Smooth muscle cell (in vitro differentiated cells): ENCODE results near the gene RPL3. TPM values are rescaled to one million over a fixed set of nuclear protein-coding genes. Genes with fewer than 3 reads are reported as not detected.

ENCODE experiments used
- DNase-seq: peaks from one replicate; lab custom pipeline; 2025; ENCODE audit not compliant: unreplicated experiment; lab: John Stamatoyannopoulos, UW
- H2AFZ ChIP-seq: fragments of 200-600 bp; sonication (generic); 2 replicates; pipeline ENCODE4 v1.6.0; 2016; ENCODE audit warnings: antibody characterized with exemption, low read depth, mild to moderate bottlenecking
- H3F3A ChIP-seq: fragments of 200-600 bp; sonication (generic); 2 replicates; pipeline ENCODE4 v1.6.0; 2017; ENCODE audit warnings: antibody characterized with exemption, low read depth
- H3K27ac ChIP-seq: fragments of 200-600 bp; sonication (generic); 2 replicates; pipeline ENCODE4 v1.5.1; 2016; ENCODE audit warnings: low read depth, mild to moderate bottlenecking
- H3K27me3 ChIP-seq: fragments of 200-600 bp; sonication (generic); 2 replicates; pipeline ENCODE4 v1.6.1; 2016; ENCODE audit warnings: low read depth, mild to moderate bottlenecking
- H3K36me3 ChIP-seq: fragments of 200-600 bp; sonication (generic); 2 replicates; pipeline ENCODE4 v1.5.1; 2016; ENCODE audit warnings: low read depth
- H3K4me1 ChIP-seq: fragments of 200-600 bp; sonication (generic); 2 replicates; pipeline ENCODE4 v1.5.1; 2016; ENCODE audit warnings: low read depth
- H3K4me2 ChIP-seq: fragments of 200-600 bp; sonication (generic); 2 replicates; pipeline ENCODE4 v1.6.0; 2016; ENCODE audit warnings: mild to moderate bottlenecking
- H3K4me3 ChIP-seq: fragments of 200-600 bp; sonication (generic); 2 replicates; pipeline ENCODE4 v1.5.1; 2016; ENCODE audit warnings: mild to moderate bottlenecking
- H3K79me2 ChIP-seq: fragments of 200-600 bp; sonication (generic); 2 replicates; pipeline ENCODE4 v1.6.0; 2016; ENCODE audit warnings: low read depth, mild to moderate bottlenecking
- H3K9ac ChIP-seq: fragments of 200-600 bp; sonication (generic); 2 replicates; pipeline ENCODE4 v1.6.0; 2016; ENCODE audit warnings: low read depth
- H3K9me3 ChIP-seq: fragments of 200-600 bp; sonication (generic); replicated peaks from 2 replicates; pipeline ENCODE4 v1.5.1; 2016; ENCODE audit warnings: low read depth
- H4K20me1 ChIP-seq: fragments of 200-600 bp; sonication (generic); 2 replicates; pipeline ENCODE4 v1.6.0; 2016; ENCODE audit warnings: low read depth
- CTCF ChIP-seq: fragments of 200-600 bp; sonication (generic); IDR thresholded peaks from 2 replicates; pipeline ENCODE4 v1.5.1; 2017; ENCODE audit warnings: borderline replicate concordance, mild to moderate bottlenecking, antibody characterized with exemption; ENCODE audit not compliant: insufficient read depth, poor library complexity, severe bottlenecking
- WGBS: methylation state at CpG from one replicate; pipeline ENCODE4 v1.1.7; 2016; ENCODE audit warnings: low lambda C conversion rate; 5-methylcytosine and 5-hydroxymethylcytosine counted together
- polyA plus RNA-seq: library from polyadenylated mRNA; unstranded; fragments of >200 nt; fragmentation: Nextera tagmentation; extraction: Ambion mirVana; gene quantifications from 2 replicates; pipeline ENCODE4 v1.2.1, GENCODE V29; 2016
- total RNA-seq: library from RNA; depleted of rRNA; stranded (reverse); fragments of >200 nt; gene quantifications from 2 replicates; pipeline ENCODE4 v1.2.3, GENCODE V29; 2014

RPL3 gene
- total and polyA plus RNA-seq, 2 experiments from 2014 or later, result 717 to 1,022 TPM

GRCh38 chr22:39298241-39298987, 21.0 kb downstream of the RPL3 start:
- Histone ChIP-seq H3K4me1 (no peaks in the 10 kb centered on the region), H3K36me3 (no peaks in the 10 kb centered on the region), H3F3A (no peaks in the 10 kb centered on the region), H4K20me1 (no peaks in the 10 kb centered on the region), H3K9ac (no peak overlapping the region), H3K4me2 (no peak overlapping the region), H3K79me2 (no peaks in the 10 kb centered on the region), H3K27me3 (no peaks in the 10 kb centered on the region), H3K27ac (no peak overlapping the region), H3K9me3 (no peaks in the 10 kb centered on the region), H3K4me3 (no peak overlapping the region), H2AFZ (no peak overlapping the region)
- DNase-seq, result no peak
- 79% methylated on average over 17 of the region's 18 CpGs for WGBS
- TF ChIP-seq CTCF, result no peak

- H3K79me2 ChIP-seq, result no peaks in the 10 kb centered on the region
- no peaks in the 10 kb centered on the region for H4K20me1 ChIP-seq
- no peak overlapping the region for H3K9ac ChIP-seq
- no peaks in the 10 kb centered on the region for H3F3A ChIP-seq
- no peak for TF ChIP-seq CTCF
- no peak overlapping the region for H3K4me2 ChIP-seq
- H3K4me3 ChIP-seq, result no peak overlapping the region
- DNase-seq, result no peak
- no peak overlapping the region for H3K27ac ChIP-seq
- 60% methylated on average over 17 of the region's 18 CpGs for WGBS
- H3K36me3 ChIP-seq, result no peaks in the 10 kb centered on the region
- H3K27me3 ChIP-seq, result no peaks in the 10 kb centered on the region
- H2AFZ ChIP-seq, result no peak overlapping the region
- no peaks in the 10 kb centered on the region for H3K9me3 ChIP-seq
- H3K4me1 ChIP-seq, result no peaks in the 10 kb centered on the region
Measured at GRCh38 chr22:39297490-39298240, 21.8 kb downstream of the RPL3 start.

GRCh38 chr22:39296981-39297489, 22.4 kb downstream of the RPL3 start:
- DNase-seq, result no peak
- Histone ChIP-seq H3K4me2 (no peak overlapping the region), H3K36me3 (no peaks in the 10 kb centered on the region), H2AFZ (no peak overlapping the region), H4K20me1 (no peaks in the 10 kb centered on the region), H3K79me2 (no peaks in the 10 kb centered on the region), H3K4me3 (no peak overlapping the region), H3K4me1 (peaks cover 6% of the 10 kb centered on the region), H3K9ac (no peak overlapping the region), H3K27me3 (no peaks in the 10 kb centered on the region), H3K9me3 (no peaks in the 10 kb centered on the region), H3K27ac (no peak overlapping the region), H3F3A (no peaks in the 10 kb centered on the region)
- TF ChIP-seq CTCF, result no peak
- 82% methylated on average over 19 of the region's 19 CpGs for WGBS
